SH-SY5Y (cell line): ENCODE data around the gene KRT20.

Experiments
- GATA2 ChIP-seq: IDR thresholded peaks from 2 replicates; pipeline ENCODE4 v1.6.1; 2011; ENCODE audit warnings: mild to moderate bottlenecking, low read depth, low read length
- GATA3 ChIP-seq: IDR thresholded peaks from 2 replicates; pipeline ENCODE4 v1.6.1; 2011; ENCODE audit warnings: low read depth, mild to moderate bottlenecking, low read length, moderate library complexity

- TF ChIP-seq GATA3 = no peak
- TF ChIP-seq GATA2 = no peak
These were observed 36.3 kb downstream of the KRT20 start for GRCh38 chr17:40848583-40849235.
